GM12873 (cell line): ENCODE results near the gene CCNL2.

Experiments used
- CTCF ChIP-seq: IDR thresholded peaks from 2 replicates; pipeline ENCODE4 v1.5.1; 2012; ENCODE audit warnings: low read depth, mild to moderate bottlenecking, moderate library complexity, low read length, control low read depth; ENCODE audit not compliant: insufficient read depth; ENCODE audit errors: missing control alignments

The CCNL2 gene

GRCh38 chr1:1352786-1353388 lies 46.2 kb downstream of the CCNL2 start:
- TF ChIP-seq CTCF, result no peak

DNA sequence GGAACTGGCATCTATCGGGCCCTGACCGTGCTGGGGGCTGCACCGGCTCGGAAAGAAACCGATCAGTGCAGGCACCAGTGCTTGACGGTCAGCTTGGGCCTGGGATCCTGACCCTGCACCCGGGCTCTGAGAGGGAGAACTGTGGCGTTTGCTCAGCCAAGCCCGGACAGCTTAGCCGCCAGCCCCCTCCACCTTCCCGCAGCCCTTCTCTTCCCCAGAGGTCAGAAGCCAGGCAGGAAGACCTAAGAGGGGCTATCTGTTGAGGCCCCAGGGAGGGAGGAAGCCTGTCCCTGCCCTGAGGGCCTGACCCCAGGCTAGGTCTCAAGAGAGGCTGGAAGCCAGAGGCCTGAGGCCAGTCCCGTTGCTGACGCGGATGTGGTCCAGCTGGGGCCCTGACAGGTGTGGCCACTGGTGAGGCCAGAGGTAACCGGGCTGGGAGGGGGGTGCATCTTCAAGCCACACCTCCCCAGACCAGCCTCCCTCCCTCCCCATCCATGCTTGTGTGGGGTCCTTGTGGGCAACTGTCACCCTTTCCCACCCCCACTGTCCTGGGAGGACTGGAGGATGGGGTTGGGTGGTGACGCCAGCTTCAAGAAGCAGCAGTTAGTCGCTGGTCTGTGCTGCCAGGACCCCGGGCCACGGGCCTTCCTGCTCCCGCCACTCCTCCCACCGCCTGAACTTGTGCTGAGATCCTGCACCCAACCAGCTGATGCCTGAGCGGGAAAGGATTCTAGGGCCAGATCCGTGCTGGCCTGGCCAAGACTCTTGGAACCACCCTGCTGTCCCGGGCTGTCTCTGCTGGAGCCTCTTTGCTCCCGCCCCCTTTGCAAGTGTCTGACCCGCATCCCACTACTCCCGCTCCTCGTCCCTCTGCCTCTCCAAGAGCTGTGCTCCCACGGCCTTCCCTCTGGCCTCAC lies 47.4 kb downstream of the CCNL2 start:
- TF ChIP-seq CTCF, result no peak

DNA sequence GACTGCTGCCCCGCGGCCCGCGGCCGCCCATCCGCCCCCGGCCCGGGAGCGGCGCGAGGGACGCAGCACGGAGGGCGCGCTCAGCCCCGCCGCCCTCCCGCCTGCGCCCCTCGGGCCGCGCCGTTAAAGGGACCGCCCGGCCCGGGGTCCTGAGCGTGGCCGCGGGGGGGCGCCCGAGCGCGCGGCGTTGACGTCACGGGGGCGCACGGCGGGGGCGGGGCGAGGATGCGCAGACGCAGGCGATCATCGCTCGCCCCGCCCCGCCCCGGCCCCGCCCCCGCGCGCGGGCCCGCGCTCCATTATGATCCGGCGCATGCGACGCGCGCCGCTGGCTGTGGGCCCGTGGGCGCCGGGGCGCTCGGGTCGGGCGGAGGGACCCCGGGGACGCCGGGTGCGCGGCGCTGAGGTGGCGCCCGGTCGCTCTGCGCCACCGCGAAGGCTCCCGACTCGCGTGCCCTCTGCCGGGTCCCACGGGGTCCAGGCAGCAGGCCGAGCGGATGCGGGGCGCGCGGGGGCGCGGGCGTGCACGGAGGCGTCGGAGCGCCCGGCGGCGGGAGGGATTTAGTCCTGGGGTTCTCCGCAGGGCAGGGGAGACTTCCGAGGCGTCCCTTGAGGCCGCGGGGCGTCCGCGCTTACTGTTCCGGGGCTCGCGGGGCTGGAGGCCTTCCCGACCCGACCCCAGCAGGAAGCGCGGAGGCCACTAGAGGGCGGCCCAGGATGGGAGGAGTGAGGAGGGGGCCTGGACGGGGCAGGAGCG lies 49.7 kb downstream of the CCNL2 start, which contains the start of gene DVL1:
TSS of gene DVL1 (minus strand) at position 163 of the 757 bp plus-strand sequence. CDS start 353 bp downstream, outside the sequence.
- TF ChIP-seq CTCF, result peak; percentile 49

- TF ChIP-seq CTCF, result no peak
These were observed 50.5 kb downstream of the CCNL2 start for GRCh38 chr1:1348420-1349255.

DNA sequence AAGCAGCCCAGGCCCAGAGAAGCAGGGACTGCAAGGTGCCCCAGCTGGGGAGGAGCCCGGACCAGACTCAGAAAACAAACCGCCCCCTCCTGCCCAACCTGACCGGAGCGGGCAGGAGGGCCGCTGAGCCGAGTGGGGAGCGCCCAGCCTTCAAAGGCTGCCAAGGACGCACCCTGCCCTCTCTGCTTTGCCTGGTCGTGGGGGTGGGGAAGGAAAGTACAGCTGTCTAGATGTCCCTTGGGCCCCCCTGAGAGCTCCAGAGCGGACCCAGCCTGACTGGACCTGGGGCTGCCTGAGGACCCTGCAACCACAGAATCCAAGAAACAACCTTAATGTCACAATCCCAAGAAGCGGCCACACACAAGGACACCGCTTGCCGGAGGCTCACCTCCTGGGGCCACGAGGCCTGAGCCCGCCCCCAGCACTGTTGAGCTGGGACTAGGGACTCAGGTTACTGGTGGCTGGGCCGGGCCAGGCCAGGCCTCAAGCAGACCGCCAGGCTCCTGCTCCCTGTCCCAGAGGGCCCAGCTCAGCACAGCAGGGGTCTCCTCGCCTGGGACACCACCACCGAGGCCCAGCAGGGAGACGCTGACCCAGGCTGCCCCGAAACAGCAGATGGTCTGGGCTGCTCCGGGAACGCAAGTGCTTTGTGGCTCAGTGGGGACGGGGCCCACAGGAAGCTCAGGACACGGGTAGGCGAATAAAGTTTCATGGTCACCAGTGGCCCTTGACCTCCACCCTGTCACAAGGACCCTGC lies 51.3 kb downstream of the CCNL2 start:
- no peak for TF ChIP-seq CTCF

DNA sequence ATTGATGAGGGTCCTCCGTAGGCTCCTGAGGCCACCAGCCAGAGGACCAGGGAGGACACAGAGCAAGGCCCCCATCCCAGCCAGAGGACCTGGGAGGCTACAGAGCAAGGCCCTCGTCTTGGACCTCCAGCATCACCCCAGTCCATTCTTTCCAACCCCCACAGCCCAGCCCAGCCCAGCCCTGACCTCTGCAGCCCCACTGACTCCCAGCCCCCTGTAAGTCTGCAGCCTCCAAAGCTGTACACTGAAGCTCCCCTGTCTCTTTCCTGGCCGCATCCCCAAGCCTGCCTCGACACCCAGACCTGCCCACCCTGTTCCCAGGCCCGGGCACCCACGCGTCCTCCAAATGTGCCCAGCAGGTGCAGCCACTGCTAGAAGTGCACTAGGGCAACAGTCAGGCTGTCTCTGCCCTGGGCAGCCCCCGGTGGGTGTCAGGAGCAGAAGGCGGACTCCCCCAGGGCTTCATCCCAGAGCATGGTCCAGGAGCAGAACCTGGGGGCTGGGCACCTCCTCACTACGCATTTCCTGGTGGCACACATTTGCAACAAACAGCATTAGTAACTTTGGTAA lies 52.0 kb downstream of the CCNL2 start:
- TF ChIP-seq CTCF, result no peak
